HG03095 (cell line): Measurements from ENCODE around the gene BRSK2.
A peak's percentile ranks its signal among the peaks of the same experiment; 100 is the strongest.

Experiments used
- ATAC-seq: cut with Tn5 transposase; IDR thresholded peaks from one replicate; pipeline ENCODE4 v1.9.1; 2021; ENCODE audit warnings: moderate library complexity; ENCODE audit not compliant: unreplicated experiment

Gene BRSK2

GRCh38 chr11:1375161-1375954 is 14.4 kb upstream of the BRSK2 start:
- ATAC-seq = no peak

- no peak for ATAC-seq
These were observed 13.8 kb upstream of the BRSK2 start for GRCh38 chr11:1375955-1376258.

GRCh38 chr11:1377231-1377780 is 12.4 kb upstream of the BRSK2 start:
- no peak for ATAC-seq

- ATAC-seq = no peak
These were observed 7.8 kb upstream of the BRSK2 start for GRCh38 chr11:1381793-1382425.

- ATAC-seq = no peak
These were observed 7.3 kb upstream of the BRSK2 start for GRCh38 chr11:1382429-1382828.

- peak; percentile 72 for ATAC-seq
These were observed 6.7 kb upstream of the BRSK2 start for GRCh38 chr11:1382831-1383607.

- ATAC-seq = no peak
These were observed 5.3 kb upstream of the BRSK2 start for GRCh38 chr11:1384199-1384970.

GRCh38 chr11:1387521-1387920 is 2.2 kb upstream of the BRSK2 start:
- no peak for ATAC-seq

- no peak for ATAC-seq
These were observed 1.6 kb upstream of the BRSK2 start for GRCh38 chr11:1387961-1388762.

- ATAC-seq = no peak
These were observed 1.0 kb upstream of the BRSK2 start for GRCh38 chr11:1388763-1389102.

- peak; percentile 85 for ATAC-seq
These were observed 417 bp upstream of the BRSK2 start for GRCh38 chr11:1389103-1389931.

- ATAC-seq = no peak
These were observed 933 bp downstream of the BRSK2 start for GRCh38 chr11:1390569-1391164.

GRCh38 chr11:1391165-1392075 is 1.7 kb downstream of the BRSK2 start:
- ATAC-seq = no peak

- no peak for ATAC-seq
These were observed 2.4 kb downstream of the BRSK2 start for GRCh38 chr11:1392111-1392510.

GRCh38 chr11:1392561-1392960 is 2.8 kb downstream of the BRSK2 start:
- no peak for ATAC-seq

GRCh38 chr11:1393038-1393710 is 3.4 kb downstream of the BRSK2 start:
- ATAC-seq = no peak
